Mesendoderm (in vitro differentiated cells): ENCODE measurements around the gene DENND4A.

Experiments used
- DNase-seq: peaks from one replicate; pipeline ENCODE4 v3.0.0; 2013
- H2AK5ac ChIP-seq: 2 replicates; pipeline ENCODE4 v1.6.1; 2013; ENCODE audit warnings: low read length, inconsistent platforms
- H2BK120ac ChIP-seq: 2 replicates; pipeline ENCODE4 v1.6.1; 2013; ENCODE audit warnings: low read depth, mild to moderate bottlenecking, low read length, moderate library complexity, mixed read lengths
- H2BK15ac ChIP-seq: replicated peaks from 2 replicates; pipeline ENCODE4 v1.6.1; 2013; ENCODE audit warnings: low read depth, mild to moderate bottlenecking, moderate library complexity
- H2BK5ac ChIP-seq: 2 replicates; pipeline ENCODE4 v1.6.1; 2013; ENCODE audit warnings: low read length, inconsistent platforms
- H3K18ac ChIP-seq: 2 replicates; pipeline ENCODE4 v1.6.1; 2013; ENCODE audit warnings: mild to moderate bottlenecking, low read length, mixed read lengths
- H3K23ac ChIP-seq: one replicate; pipeline ENCODE4 v1.6.1; 2013; ENCODE audit warnings: low read length
- H3K27ac ChIP-seq: 2 replicates; pipeline ENCODE4 v1.5.1; 2013; ENCODE audit warnings: low read depth, mild to moderate bottlenecking, inconsistent platforms, low read length, moderate library complexity
- H3K27me3 ChIP-seq: 2 replicates; pipeline ENCODE4 v1.6.1; 2013; ENCODE audit warnings: low read length, control low read depth, mild to moderate bottlenecking, inconsistent platforms; ENCODE audit not compliant: insufficient read depth, poor library complexity
- H3K36me3 ChIP-seq: 2 replicates; pipeline ENCODE4 v1.6.1; 2013; ENCODE audit warnings: low read length, inconsistent platforms; ENCODE audit not compliant: control insufficient read depth, insufficient read depth
- H3K4ac ChIP-seq: one replicate; pipeline ENCODE4 v1.6.1; 2013; ENCODE audit warnings: low read depth, mild to moderate bottlenecking, low read length, moderate library complexity
- H3K4me1 ChIP-seq: 2 replicates; pipeline ENCODE4 v1.6.1; 2013; ENCODE audit warnings: low read depth, low read length, inconsistent platforms; ENCODE audit not compliant: control insufficient read depth
- H3K4me2 ChIP-seq: 2 replicates; pipeline ENCODE4 v1.6.1; 2013; ENCODE audit warnings: low read length
- H3K4me3 ChIP-seq: 2 replicates; pipeline ENCODE4 v1.5.1; 2013; ENCODE audit warnings: mild to moderate bottlenecking, low read length
- H3K56ac ChIP-seq: one replicate; pipeline ENCODE4 v1.6.1; 2013; ENCODE audit warnings: low read length
- H3K79me1 ChIP-seq: 2 replicates; pipeline ENCODE4 v1.6.1; 2013; ENCODE audit warnings: low read length, inconsistent platforms
- H3K79me2 ChIP-seq: 2 replicates; pipeline ENCODE4 v1.6.1; 2013; ENCODE audit warnings: mild to moderate bottlenecking, low read length; ENCODE audit not compliant: control insufficient read depth, insufficient read depth
- H3K9ac ChIP-seq: 2 replicates; pipeline ENCODE4 v1.6.1; 2013; ENCODE audit warnings: low read length, inconsistent platforms
- H4K5ac ChIP-seq: one replicate; pipeline ENCODE4 v1.6.1; 2013; ENCODE audit warnings: low read length
- H4K8ac ChIP-seq: one replicate; pipeline ENCODE4 v1.6.1; 2013; ENCODE audit warnings: low read depth, mild to moderate bottlenecking, control low read depth, low read length, moderate library complexity
- WGBS: extraction: QIAGEN DNeasy Blood & Tissue Kit; methylation state at CpG from one replicate; pipeline ENCODE4 v1.1.7; 2013; ENCODE audit warnings: low lambda C conversion rate, missing lambda C conversion rate; ENCODE audit not compliant: insufficient coverage; ENCODE audit errors: extremely low coverage; 5-methylcytosine and 5-hydroxymethylcytosine counted together

The DENND4A gene

GRCh38 chr15:65778269-65778668 lies 13.8 kb downstream of the DENND4A start:
- DNase-seq, result no peak
- Histone ChIP-seq H3K4me3 (no peak overlapping the region), H3K4me2 (no peak overlapping the region), H4K5ac (no peak overlapping the region), H2AK5ac (no peak overlapping the region), H3K27me3 (no peaks in the 10 kb centered on the region), H3K9ac (no peak overlapping the region), H4K8ac (no peak overlapping the region), H2BK120ac (no peak overlapping the region), H2BK15ac (no peak overlapping the region), H3K4me1 (no peaks in the 10 kb centered on the region), H3K56ac (no peak overlapping the region), H3K27ac (no peak overlapping the region), H3K36me3 (no peaks in the 10 kb centered on the region), H2BK5ac (no peak overlapping the region), H3K23ac (no peak overlapping the region), H3K18ac (no peak overlapping the region), H3K79me2 (no peaks in the 10 kb centered on the region), H3K4ac (no peak overlapping the region), H3K79me1 (no peaks in the 10 kb centered on the region)
- no CpG with 5 or more reads among the region's 2 CpGs for WGBS

GRCh38 chr15:65777843-65778242 lies 14.2 kb downstream of the DENND4A start:
- H3K27me3 ChIP-seq, result no peaks in the 10 kb centered on the region
- H3K79me2 ChIP-seq, result no peaks in the 10 kb centered on the region
- H3K9ac ChIP-seq, result no peak overlapping the region
- no CpG with 5 or more reads among the region's 6 CpGs for WGBS
- no peak overlapping the region for H4K8ac ChIP-seq
- H2BK5ac ChIP-seq, result no peak overlapping the region
- H3K4me3 ChIP-seq, result no peak overlapping the region
- no peaks in the 10 kb centered on the region for H3K36me3 ChIP-seq
- no peak overlapping the region for H3K27ac ChIP-seq
- no peaks in the 10 kb centered on the region for H3K79me1 ChIP-seq
- H2BK15ac ChIP-seq, result no peak overlapping the region
- H3K56ac ChIP-seq, result no peak overlapping the region
- H3K23ac ChIP-seq, result no peak overlapping the region
- H3K4me2 ChIP-seq, result no peak overlapping the region
- no peak overlapping the region for H2BK120ac ChIP-seq
- no peak for DNase-seq
- no peaks in the 10 kb centered on the region for H3K4me1 ChIP-seq
- H2AK5ac ChIP-seq, result no peak overlapping the region
- no peak overlapping the region for H3K18ac ChIP-seq
- H3K4ac ChIP-seq, result no peak overlapping the region
- H4K5ac ChIP-seq, result no peak overlapping the region

GRCh38 chr15:65777053-65777452 lies 15.0 kb downstream of the DENND4A start:
- no peak overlapping the region for H3K9ac ChIP-seq
- H3K18ac ChIP-seq, result no peak overlapping the region
- no peak overlapping the region for H3K23ac ChIP-seq
- H2AK5ac ChIP-seq, result no peak overlapping the region
- H3K56ac ChIP-seq, result no peak overlapping the region
- no CpG with 5 or more reads among the region's 6 CpGs for WGBS
- no peak overlapping the region for H3K4me2 ChIP-seq
- H2BK15ac ChIP-seq, result no peak overlapping the region
- H2BK120ac ChIP-seq, result no peak overlapping the region
- no peaks in the 10 kb centered on the region for H3K79me1 ChIP-seq
- no peaks in the 10 kb centered on the region for H3K79me2 ChIP-seq
- H3K4me3 ChIP-seq, result no peak overlapping the region
- DNase-seq, result no peak
- H3K27ac ChIP-seq, result no peak overlapping the region
- no peak overlapping the region for H2BK5ac ChIP-seq
- H3K4me1 ChIP-seq, result no peaks in the 10 kb centered on the region
- no peaks in the 10 kb centered on the region for H3K27me3 ChIP-seq
- H3K36me3 ChIP-seq, result no peaks in the 10 kb centered on the region
- H4K8ac ChIP-seq, result no peak overlapping the region
- H3K4ac ChIP-seq, result no peak overlapping the region
- H4K5ac ChIP-seq, result no peak overlapping the region

GRCh38 chr15:65773386-65774111 lies 18.5 kb downstream of the DENND4A start:
- no peak for DNase-seq
- no peak overlapping the region for H3K56ac ChIP-seq
- WGBS, result no CpG with 5 or more reads among the region's 3 CpGs

GRCh38 chr15:65772930-65773329 lies 19.2 kb downstream of the DENND4A start:
- no peaks in the 10 kb centered on the region for H3K79me1 ChIP-seq
- H3K27me3 ChIP-seq, result no peaks in the 10 kb centered on the region
- no peak overlapping the region for H2BK5ac ChIP-seq
- no peak overlapping the region for H4K8ac ChIP-seq
- H3K56ac ChIP-seq, result no peak overlapping the region
- no peak overlapping the region for H3K18ac ChIP-seq
- no peak overlapping the region for H3K4ac ChIP-seq
- H3K4me2 ChIP-seq, result no peak overlapping the region
- H3K23ac ChIP-seq, result no peak overlapping the region
- no peak overlapping the region for H3K27ac ChIP-seq
- DNase-seq, result no peak
- no peaks in the 10 kb centered on the region for H3K36me3 ChIP-seq
- no peak overlapping the region for H2BK15ac ChIP-seq
- H2BK120ac ChIP-seq, result no peak overlapping the region
- no CpG with 5 or more reads among the region's 2 CpGs for WGBS
- no peaks in the 10 kb centered on the region for H3K4me1 ChIP-seq
- H2AK5ac ChIP-seq, result no peak overlapping the region
- no peaks in the 10 kb centered on the region for H3K79me2 ChIP-seq
- H3K4me3 ChIP-seq, result no peak overlapping the region
- H4K5ac ChIP-seq, result no peak overlapping the region
- H3K9ac ChIP-seq, result no peak overlapping the region

More at GRCh38 chr15:65773386-65774111, 18.5 kb downstream of the DENND4A start:
- H3K4me3 ChIP-seq, result no peak overlapping the region
- no peaks in the 10 kb centered on the region for H3K27me3 ChIP-seq
- H3K27ac ChIP-seq, result no peak overlapping the region
- H4K5ac ChIP-seq, result no peak overlapping the region
- no peak overlapping the region for H3K9ac ChIP-seq
- no peak overlapping the region for H2BK120ac ChIP-seq
- no peak overlapping the region for H2AK5ac ChIP-seq
- no peaks in the 10 kb centered on the region for H3K36me3 ChIP-seq
- no peak overlapping the region for H2BK15ac ChIP-seq
- H3K4me1 ChIP-seq, result no peaks in the 10 kb centered on the region
- no peak overlapping the region for H3K23ac ChIP-seq
- no peak overlapping the region for H3K4ac ChIP-seq
- no peak overlapping the region for H3K18ac ChIP-seq
- no peaks in the 10 kb centered on the region for H3K79me2 ChIP-seq
- no peak overlapping the region for H2BK5ac ChIP-seq
- no peaks in the 10 kb centered on the region for H3K79me1 ChIP-seq
- no peak overlapping the region for H4K8ac ChIP-seq
- no peak overlapping the region for H3K4me2 ChIP-seq

- H2BK120ac ChIP-seq, result no peak overlapping the region
- H3K18ac ChIP-seq, result no peak overlapping the region
- H3K4ac ChIP-seq, result no peak overlapping the region
- no peaks in the 10 kb centered on the region for H3K79me2 ChIP-seq
- no peak overlapping the region for H3K4me3 ChIP-seq
- no peaks in the 10 kb centered on the region for H3K79me1 ChIP-seq
- H4K5ac ChIP-seq, result no peak overlapping the region
- no peaks in the 10 kb centered on the region for H3K4me1 ChIP-seq
- no peak for DNase-seq
- H3K36me3 ChIP-seq, result no peaks in the 10 kb centered on the region
- H3K27me3 ChIP-seq, result no peaks in the 10 kb centered on the region
- H3K4me2 ChIP-seq, result no peak overlapping the region
- no peak overlapping the region for H3K56ac ChIP-seq
- WGBS, result no CpG with 5 or more reads among the region's 9 CpGs
- no peak overlapping the region for H3K9ac ChIP-seq
- no peak overlapping the region for H2AK5ac ChIP-seq
- H2BK15ac ChIP-seq, result no peak overlapping the region
- H3K27ac ChIP-seq, result no peak overlapping the region
- H2BK5ac ChIP-seq, result no peak overlapping the region
- no peak overlapping the region for H4K8ac ChIP-seq
- H3K23ac ChIP-seq, result no peak overlapping the region
Observed at GRCh38 chr15:65771870-65772269, 20.2 kb downstream of the DENND4A start.
